ENCODE measurements around the gene PTPRCAP. TPM values are rescaled to one million over a fixed set of nuclear protein-coding genes. Genes with fewer than 3 reads are reported as not detected.
A peak's percentile ranks its signal among the peaks of the same experiment; 100 is the strongest.

The PTPRCAP gene
- total and polyA plus RNA-seq, 9 of the 15 experiments (the other 6 are each of a cell fraction or from before 2014, with no cell fraction given), result 0.22 to 2.0 (median 1.1) TPM; not detected in 4

DNA sequence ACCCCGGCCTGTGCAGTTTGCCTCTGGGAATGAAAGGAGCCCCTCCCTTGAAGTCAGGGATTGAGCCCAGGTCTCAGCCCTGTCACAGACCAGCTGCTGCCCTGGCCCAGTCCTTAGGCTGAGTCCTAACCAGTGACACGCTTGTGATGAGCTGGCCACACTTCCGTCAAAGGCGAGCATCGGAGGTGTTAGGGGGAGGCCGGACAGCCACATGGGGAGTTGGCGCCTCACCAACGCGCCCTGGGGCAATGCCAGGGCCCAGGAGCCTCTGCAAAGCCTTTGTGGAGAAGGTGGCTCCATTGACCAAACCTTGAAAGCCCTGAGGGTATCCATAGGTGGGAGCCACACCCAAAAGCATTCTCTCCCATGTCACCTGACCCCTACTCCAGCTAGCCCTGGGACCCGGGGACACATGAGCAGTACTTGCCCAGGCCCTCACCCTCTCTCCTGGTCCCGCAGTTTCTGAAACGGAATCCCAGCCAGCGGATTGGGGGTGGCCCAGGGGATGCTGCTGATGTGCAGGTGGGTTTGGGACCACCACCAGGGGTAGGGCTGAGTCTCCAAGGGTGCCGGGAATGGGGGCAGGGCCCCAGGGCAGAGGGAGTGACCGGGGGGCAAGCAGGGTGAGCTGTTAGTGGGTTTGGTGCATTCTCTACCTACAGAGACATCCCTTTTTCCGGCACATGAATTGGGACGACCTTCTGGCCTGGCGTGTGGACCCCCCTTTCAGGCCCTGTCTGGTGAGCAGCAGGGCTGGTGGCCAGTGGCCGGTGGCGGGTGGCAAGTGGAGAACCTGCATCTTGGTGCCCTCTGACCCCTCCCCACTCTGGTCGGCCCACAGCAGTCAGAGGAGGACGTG lies 3.7 kb downstream of the PTPRCAP start:
- ChIA-PET POLR2A (interaction anchor here (0.5 to 1.1 kb wide), 3 partner anchors 16 to 776 kb away, joined by 3 read pairs; no protein-coding TSS in a partner anchor), CTCF (ENCODE audit: low intra/inter-chr PET ratio) (no interaction called here)
- in situ Hi-C loops (cut with MboI), result no loop called here
- Histone ChIP-seq H3K9ac (ENCODE audit: insufficient read depth in 1 of 2, low read depth in 2 of 2, low read length in 2 of 2) (peak overlapping the region in 1 of 2 experiments; percentile 65; a peak in 1 of 4 replicates), H3K79me2 (ENCODE audit: control insufficient read depth, insufficient read depth, low read length) (peaks cover 20% of the 10 kb centered on the region), H3K4me3 (no peak overlapping the region), H3K9me3 (replicated peaks; ENCODE audit: control insufficient read depth, insufficient read depth, low read depth, low read length) (no peaks in the 10 kb centered on the region), H3K4me2 (ENCODE audit: insufficient read depth, low read length) (no peak overlapping the region), H3K36me3 (ENCODE audit: control insufficient read depth, insufficient read depth, low read length) (peaks cover 85% of the 10 kb centered on the region; the same call in 2 of the 3 replicates), H3K27me3 (ENCODE audit: control insufficient read depth in 2 of 2, insufficient read depth in 2 of 2, low read length in 2 of 2) (no peaks in the 10 kb centered on the region), H4K20me1 (replicated peaks; ENCODE audit: control insufficient read depth, insufficient read depth, low read length) (no peaks in the 10 kb centered on the region), H3K27ac (ENCODE audit: extremely low read depth, low read depth, low read length) (no peak overlapping the region), H3K9me1 (ENCODE audit: control insufficient read depth, insufficient read depth, low read length) (peaks cover 4% of the 10 kb centered on the region), H3K4me1 (replicated peaks in 1 of 2; ENCODE audit: control insufficient read depth in 2 of 2, insufficient read depth in 2 of 2, low read length in 2 of 2) (peaks cover 20 to 70% of the 10 kb centered on the region in 2 experiments), H2AFZ (ENCODE audit: low read depth, low read length) (no peak overlapping the region)
- FAIRE-seq (no peak), ATAC-seq (no peak), DNase-seq (ENCODE audit: extremely low read depth in 1 of 4, low spot score in 3 of 4) (no peak)
- intact Hi-C loops (cut with micrococcal nuclease), result no loop called here
- 97% methylated on average over 20 of the region's 22 CpGs for WGBS (ENCODE audit: insufficient coverage, low coverage, missing lambda C conversion rate)
- TF ChIP-seq ZNF134 (CRISPR knock-in tag; conservative IDR thresholded peaks at IDR 0.05), result no peak
- no peak for TF ChIP-seq RCOR1 (IDR thresholded peaks at IDR 0.05; ENCODE audit: borderline replicate concordance in 1 of 2, low read depth in 2 of 2, low read length in 2 of 2)
- peak; percentile 28; the same call in 1 of the 2 replicates for TF ChIP-seq POLR2G (IDR thresholded peaks at IDR 0.05; ENCODE audit: low read depth, low read length)
- BruUV-seq (replicated peaks), result no TSS peak
